Measurements from ENCODE around the gene BCORL1.

DNA sequence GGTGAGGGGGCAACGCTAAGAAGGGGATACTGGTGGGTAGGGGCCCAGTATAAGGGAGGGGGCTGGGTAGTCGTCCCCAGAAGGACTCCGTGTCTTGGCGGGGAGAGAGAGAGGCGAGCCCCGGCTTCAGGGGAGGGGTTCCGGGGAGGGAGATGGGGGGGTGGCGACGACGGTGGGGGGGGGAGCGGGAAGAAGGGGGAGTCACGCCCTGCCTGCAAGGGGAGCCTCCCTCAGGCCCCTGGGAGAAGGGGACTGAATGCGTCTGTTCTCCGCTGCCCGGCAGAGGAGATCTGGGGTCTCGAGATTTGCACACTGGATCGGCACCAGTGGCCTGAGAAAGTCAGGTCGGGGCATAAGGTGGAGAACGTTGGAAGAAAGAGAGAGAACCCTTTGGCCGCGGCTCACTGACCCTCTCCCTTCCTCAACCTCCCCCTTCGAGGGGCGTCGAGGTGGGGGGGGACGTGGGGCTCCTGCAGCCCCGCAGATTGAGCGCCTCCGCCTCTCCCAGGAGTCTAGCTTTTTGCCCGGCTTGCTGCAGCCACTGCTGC lies 609 bp upstream of the BCORL1 start:
- TF ChIP-seq, protein P1, sequence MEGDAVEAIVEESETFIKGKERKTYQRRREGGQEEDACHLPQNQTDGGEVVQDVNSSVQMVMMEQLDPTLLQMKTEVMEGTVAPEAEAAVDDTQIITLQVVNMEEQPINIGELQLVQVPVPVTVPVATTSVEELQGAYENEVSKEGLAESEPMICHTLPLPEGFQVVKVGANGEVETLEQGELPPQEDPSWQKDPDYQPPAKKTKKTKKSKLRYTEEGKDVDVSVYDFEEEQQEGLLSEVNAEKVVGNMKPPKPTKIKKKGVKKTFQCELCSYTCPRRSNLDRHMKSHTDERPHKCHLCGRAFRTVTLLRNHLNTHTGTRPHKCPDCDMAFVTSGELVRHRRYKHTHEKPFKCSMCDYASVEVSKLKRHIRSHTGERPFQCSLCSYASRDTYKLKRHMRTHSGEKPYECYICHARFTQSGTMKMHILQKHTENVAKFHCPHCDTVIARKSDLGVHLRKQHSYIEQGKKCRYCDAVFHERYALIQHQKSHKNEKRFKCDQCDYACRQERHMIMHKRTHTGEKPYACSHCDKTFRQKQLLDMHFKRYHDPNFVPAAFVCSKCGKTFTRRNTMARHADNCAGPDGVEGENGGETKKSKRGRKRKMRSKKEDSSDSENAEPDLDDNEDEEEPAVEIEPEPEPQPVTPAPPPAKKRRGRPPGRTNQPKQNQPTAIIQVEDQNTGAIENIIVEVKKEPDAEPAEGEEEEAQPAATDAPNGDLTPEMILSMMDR (conservative IDR thresholded peaks at IDR 0.05; ENCODE audit: low read depth, low read length) = no peak
- no peak for TF ChIP-seq EZH2 (IDR thresholded peaks at IDR 0.05; ENCODE audit: borderline replicate concordance, low read depth, low read length, poor library complexity, severe bottlenecking)
